ENCODE data around the gene MYCBP2.

Gene MYCBP2

DNA sequence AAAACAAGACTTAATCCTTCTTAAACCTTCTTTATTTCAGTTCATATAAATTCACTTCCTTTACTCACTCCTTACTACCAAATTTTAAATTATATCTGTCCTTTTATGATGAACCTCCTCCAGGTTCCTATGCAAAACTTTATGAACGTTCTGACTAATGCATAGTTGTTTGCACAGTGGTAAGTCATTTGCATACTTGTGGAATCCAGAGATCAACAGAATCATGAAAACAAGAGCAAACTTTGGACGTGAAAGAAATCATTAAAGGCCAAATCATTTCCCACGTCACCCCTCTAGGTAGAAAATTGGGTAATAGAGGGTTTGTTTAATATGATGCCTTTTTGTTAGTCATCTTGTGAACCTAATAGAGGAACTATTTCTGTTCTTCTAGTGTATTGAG is 32.3 kb upstream of the MYCBP2 start:
- Histone ChIP-seq H3K27me3 (ENCODE audit: insufficient read depth, poor library complexity, severe bottlenecking) (no peaks in the 10 kb centered on the region), H3K4me3 (ENCODE audit: severe bottlenecking) (no peak overlapping the region), H3K36me3 (ENCODE audit: low read depth) (no peaks in the 10 kb centered on the region), H3K9me3 (ENCODE audit: severe bottlenecking) (no peaks in the 10 kb centered on the region), H3K27ac (ENCODE audit: poor library complexity, severe bottlenecking) (no peak overlapping the region), H3K4me1 (ENCODE audit: insufficient read depth, poor library complexity, severe bottlenecking) (no peaks in the 10 kb centered on the region)
- TF ChIP-seq, protein P1, sequence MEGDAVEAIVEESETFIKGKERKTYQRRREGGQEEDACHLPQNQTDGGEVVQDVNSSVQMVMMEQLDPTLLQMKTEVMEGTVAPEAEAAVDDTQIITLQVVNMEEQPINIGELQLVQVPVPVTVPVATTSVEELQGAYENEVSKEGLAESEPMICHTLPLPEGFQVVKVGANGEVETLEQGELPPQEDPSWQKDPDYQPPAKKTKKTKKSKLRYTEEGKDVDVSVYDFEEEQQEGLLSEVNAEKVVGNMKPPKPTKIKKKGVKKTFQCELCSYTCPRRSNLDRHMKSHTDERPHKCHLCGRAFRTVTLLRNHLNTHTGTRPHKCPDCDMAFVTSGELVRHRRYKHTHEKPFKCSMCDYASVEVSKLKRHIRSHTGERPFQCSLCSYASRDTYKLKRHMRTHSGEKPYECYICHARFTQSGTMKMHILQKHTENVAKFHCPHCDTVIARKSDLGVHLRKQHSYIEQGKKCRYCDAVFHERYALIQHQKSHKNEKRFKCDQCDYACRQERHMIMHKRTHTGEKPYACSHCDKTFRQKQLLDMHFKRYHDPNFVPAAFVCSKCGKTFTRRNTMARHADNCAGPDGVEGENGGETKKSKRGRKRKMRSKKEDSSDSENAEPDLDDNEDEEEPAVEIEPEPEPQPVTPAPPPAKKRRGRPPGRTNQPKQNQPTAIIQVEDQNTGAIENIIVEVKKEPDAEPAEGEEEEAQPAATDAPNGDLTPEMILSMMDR (IDR thresholded peaks at IDR 0.05; ENCODE audit: poor library complexity, severe bottlenecking), result no peak
- ATAC-seq (ENCODE audit: low read depth) (no peak), DNase-seq (ENCODE audit: low spot score) (no peak)

- H3K36me3 ChIP-seq (ENCODE audit: low read depth), result no peaks in the 10 kb centered on the region
- no peak overlapping the region for H3K27ac ChIP-seq (ENCODE audit: poor library complexity, severe bottlenecking)
- no peak overlapping the region for H3K4me3 ChIP-seq (ENCODE audit: severe bottlenecking)
- H3K9me3 ChIP-seq (ENCODE audit: severe bottlenecking), result no peaks in the 10 kb centered on the region
- no peak for DNase-seq (ENCODE audit: low spot score)
- H3K27me3 ChIP-seq (ENCODE audit: insufficient read depth, poor library complexity, severe bottlenecking), result no peaks in the 10 kb centered on the region
- ATAC-seq (ENCODE audit: low read depth), result no peak
- no peaks in the 10 kb centered on the region for H3K4me1 ChIP-seq (ENCODE audit: insufficient read depth, poor library complexity, severe bottlenecking)
- TF ChIP-seq, protein P1 (IDR thresholded peaks at IDR 0.05; ENCODE audit: poor library complexity, severe bottlenecking), result no peak
These were observed 31.1 kb upstream of the MYCBP2 start for GRCh38 chr13:77358001-77358400.

- DNase-seq (ENCODE audit: low spot score) (no peak), ATAC-seq (ENCODE audit: low read depth) (no peak)
- Histone ChIP-seq H3K36me3 (ENCODE audit: low read depth) (no peaks in the 10 kb centered on the region), H3K4me3 (ENCODE audit: severe bottlenecking) (no peak overlapping the region), H3K27me3 (ENCODE audit: insufficient read depth, poor library complexity, severe bottlenecking) (no peaks in the 10 kb centered on the region), H3K27ac (ENCODE audit: poor library complexity, severe bottlenecking) (no peak overlapping the region), H3K9me3 (ENCODE audit: severe bottlenecking) (no peaks in the 10 kb centered on the region), H3K4me1 (ENCODE audit: insufficient read depth, poor library complexity, severe bottlenecking) (no peaks in the 10 kb centered on the region)
- TF ChIP-seq, protein P1 (IDR thresholded peaks at IDR 0.05; ENCODE audit: poor library complexity, severe bottlenecking), result no peak
These were observed 29.3 kb upstream of the MYCBP2 start for GRCh38 chr13:77356155-77356554.

DNA sequence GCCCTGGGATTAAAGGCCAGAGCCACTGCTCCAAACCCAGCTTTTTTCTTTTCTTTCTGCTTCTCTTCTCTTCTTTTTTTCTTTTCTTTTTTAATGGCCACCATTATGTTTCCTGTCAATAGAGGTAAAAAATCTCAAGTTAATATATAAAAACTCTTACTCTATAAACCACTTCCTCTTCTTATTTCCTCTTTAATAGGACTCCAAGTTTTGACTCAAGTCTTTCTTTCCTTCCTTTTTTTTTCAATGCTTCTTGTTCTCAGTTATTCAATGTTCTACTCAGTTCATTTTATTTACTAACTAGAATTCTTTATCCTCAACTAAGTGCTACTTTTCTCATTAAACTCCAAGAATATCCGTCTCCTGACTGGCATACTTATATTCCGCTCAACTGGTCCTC is 27.1 kb upstream of the MYCBP2 start:
- Histone ChIP-seq H3K9me3 (ENCODE audit: severe bottlenecking) (no peaks in the 10 kb centered on the region), H3K27ac (ENCODE audit: poor library complexity, severe bottlenecking) (no peak overlapping the region), H3K4me3 (ENCODE audit: severe bottlenecking) (no peak overlapping the region), H3K36me3 (ENCODE audit: low read depth) (no peaks in the 10 kb centered on the region), H3K27me3 (ENCODE audit: insufficient read depth, poor library complexity, severe bottlenecking) (no peaks in the 10 kb centered on the region), H3K4me1 (ENCODE audit: insufficient read depth, poor library complexity, severe bottlenecking) (no peaks in the 10 kb centered on the region)
- TF ChIP-seq, protein P1 (IDR thresholded peaks at IDR 0.05; ENCODE audit: poor library complexity, severe bottlenecking), result no peak
- no peak for DNase-seq (ENCODE audit: low spot score)
- ATAC-seq (ENCODE audit: low read depth), result no peak

GRCh38 chr13:77351315-77351714 is 24.4 kb upstream of the MYCBP2 start:
- H3K36me3 ChIP-seq (ENCODE audit: low read depth), result no peaks in the 10 kb centered on the region
- DNase-seq (ENCODE audit: low spot score), result no peak
- TF ChIP-seq, protein P1 (IDR thresholded peaks at IDR 0.05; ENCODE audit: poor library complexity, severe bottlenecking), result no peak
- no peaks in the 10 kb centered on the region for H3K27me3 ChIP-seq (ENCODE audit: insufficient read depth, poor library complexity, severe bottlenecking)
- H3K4me3 ChIP-seq (ENCODE audit: severe bottlenecking), result no peak overlapping the region
- no peak overlapping the region for H3K27ac ChIP-seq (ENCODE audit: poor library complexity, severe bottlenecking)
- H3K4me1 ChIP-seq (ENCODE audit: insufficient read depth, poor library complexity, severe bottlenecking), result no peaks in the 10 kb centered on the region
- H3K9me3 ChIP-seq (ENCODE audit: severe bottlenecking), result no peaks in the 10 kb centered on the region
- ATAC-seq (ENCODE audit: low read depth), result no peak
